H1 (cell line): ENCODE measurements around the gene MYD88. TPM values are rescaled to one million over a fixed set of nuclear protein-coding genes. Genes with fewer than 3 reads are reported as not detected.

Source experiments
- CTCF ChIA-PET: fragments of 300-600 bp; sonication (Branson Sonifier 250); formaldehyde crosslinking; loops from one replicate; lab custom pipeline; 2021; ENCODE audit not compliant: partially characterized antibody; lab: Charles Lee
- POLR2A ChIA-PET: fragments of 300-600 bp; sonication (Branson Sonifier 250); formaldehyde crosslinking; loops from one replicate; lab custom pipeline; 2021; ENCODE audit warnings: inconsistent platforms; ENCODE audit not compliant: partially characterized antibody; lab: Charles Lee
- DNase-seq, 2 experiments: peaks; one replicate each; pipeline versions ENCODE4 v3.0.0 to v3.0.0-alpha.2; 2010 to 2022; ENCODE audit warnings: low spot score in 2 of 2, low read depth in 1 of 2, mixed read lengths in 1 of 2
- FAIRE-seq: peaks from 2 replicates; lab custom pipeline; 2011; peaks lifted over from hg19 to GRCh38; lab: Jason Lieb, UNC
- H2AFZ ChIP-seq: 2 replicates; pipeline ENCODE4 v1.8.1; 2012; ENCODE audit warnings: low read length, inconsistent platforms
- H2AK5ac ChIP-seq: 2 replicates; pipeline ENCODE4 v1.6.1; 2013; ENCODE audit warnings: low read depth, low read length
- H2BK120ac ChIP-seq: replicated peaks from 2 replicates; pipeline ENCODE3; 2013; ENCODE audit warnings: low read depth, low read length, inconsistent platforms
- H2BK12ac ChIP-seq: 2 replicates; pipeline ENCODE4 v1.6.1; 2013; ENCODE audit warnings: low read depth, low read length
- H2BK15ac ChIP-seq: 2 replicates; pipeline ENCODE4 v1.6.1; 2013; ENCODE audit warnings: low read length
- H2BK20ac ChIP-seq: 2 replicates; pipeline ENCODE4 v1.6.1; 2013; ENCODE audit warnings: low read length
- H2BK5ac ChIP-seq: 2 replicates; pipeline ENCODE4 v1.6.1; 2013; ENCODE audit warnings: low read depth, low read length
- H3K14ac ChIP-seq: 2 replicates; pipeline ENCODE4 v1.6.1; 2013; ENCODE audit warnings: inconsistent platforms; ENCODE audit not compliant: insufficient read length
- H3K18ac ChIP-seq: 2 replicates; pipeline ENCODE4 v1.6.1; 2013; ENCODE audit warnings: low read length; ENCODE audit errors: extremely low read depth
- H3K23ac ChIP-seq: 2 replicates; pipeline ENCODE4 v1.6.1; 2013; ENCODE audit warnings: inconsistent platforms; ENCODE audit not compliant: insufficient read length
- H3K23me2 ChIP-seq: 2 replicates; pipeline ENCODE4 v1.6.1; 2013; ENCODE audit warnings: low read depth, low read length
- H3K27ac ChIP-seq: 2 replicates; pipeline ENCODE4 v1.6.1; 2011; ENCODE audit warnings: low read depth, low read length, inconsistent platforms
- H3K27me3 ChIP-seq, 4 experiments: replicated peaks in 1 of 4; 1 replicate in 1 of 4; 2 replicates in 3 of 4; pipeline versions ENCODE4 v1.6.1 to v1.8.1; 2011 to 2013; ENCODE audit warnings: low read length in 3 of 4, mild to moderate bottlenecking in 3 of 4, inconsistent platforms in 2 of 4, mixed read lengths in 2 of 4, moderate library complexity in 1 of 4; ENCODE audit not compliant: control insufficient read depth in 3 of 4, insufficient read depth in 3 of 4; ENCODE audit errors: extremely low read depth in 1 of 4
- H3K36me3 ChIP-seq, 4 experiments: 2 replicates each; pipeline versions ENCODE4 v1.6.1 to v1.8.1; 2011 to 2013; ENCODE audit warnings: mild to moderate bottlenecking in 4 of 4, low read length in 3 of 4, moderate library complexity in 2 of 4, control low read depth in 1 of 4, inconsistent platforms in 1 of 4; ENCODE audit not compliant: insufficient read depth in 4 of 4, control insufficient read depth in 2 of 4
- H3K4ac ChIP-seq: replicated peaks from 2 replicates; pipeline ENCODE3; 2013; ENCODE audit warnings: low read length, low read depth, mixed read lengths, inconsistent platforms; ENCODE audit not compliant: insufficient read length
- H3K4me1 ChIP-seq, 4 experiments: replicated peaks in 1 of 4; 1 replicate in 1 of 4; 2 replicates in 3 of 4; pipeline versions ENCODE4 v1.6.1 to v1.8.1; 2011 to 2013; ENCODE audit warnings: low read length in 3 of 4, inconsistent platforms in 2 of 4, mixed read lengths in 1 of 4; ENCODE audit not compliant: insufficient read depth in 4 of 4, control insufficient read depth in 3 of 4
- H3K4me2 ChIP-seq, 2 experiments: 2 replicates each; pipeline versions ENCODE4 v1.6.1 to v1.8.1; 2011 to 2013; ENCODE audit warnings: low read depth in 2 of 2, low read length in 2 of 2, control low read depth in 1 of 2, inconsistent platforms in 1 of 2, mild to moderate bottlenecking in 1 of 2; ENCODE audit not compliant: insufficient read depth in 1 of 2
- H3K4me3 ChIP-seq, 4 experiments: fragments of 200-600, 300-600 bp in 1 of 4; sonication (generic), shearing (Covaris generic), sonication (Bioruptor Twin) in 1 of 4; 2 replicates each; pipeline versions ENCODE4 v1.5.1 to v1.8.1; 2011 to 2016; ENCODE audit warnings: low read length in 4 of 4, low read depth in 3 of 4, control low read depth in 2 of 4, inconsistent platforms in 2 of 4, mild to moderate bottlenecking in 2 of 4, mixed read lengths in 1 of 4, moderate library complexity in 1 of 4; ENCODE audit not compliant: insufficient read depth in 2 of 4; ENCODE audit errors: extremely low read depth in 1 of 4
- H3K56ac ChIP-seq: replicated peaks from 2 replicates; pipeline ENCODE3; 2013; ENCODE audit warnings: low read depth, mild to moderate bottlenecking, mixed read lengths, low read length, inconsistent platforms; ENCODE audit not compliant: insufficient read length
- H3K79me1 ChIP-seq: 2 replicates; pipeline ENCODE4 v1.6.1; 2013; ENCODE audit warnings: low read depth, low read length, control low read depth
- H3K79me2 ChIP-seq, 2 experiments: 2 replicates each; pipeline versions ENCODE4 v1.6.1 to v1.8.1; 2012 to 2013; ENCODE audit warnings: low read length in 2 of 2, mild to moderate bottlenecking in 2 of 2, inconsistent platforms in 1 of 2; ENCODE audit not compliant: insufficient read depth in 2 of 2, control insufficient read depth in 1 of 2
- H3K9ac ChIP-seq, 4 experiments: replicated peaks in 1 of 4; 1 replicate in 1 of 4; 2 replicates in 3 of 4; pipeline versions ENCODE4 v1.6.1 to v1.8.1; 2011 to 2013; ENCODE audit warnings: low read depth in 3 of 4, low read length in 3 of 4, control low read depth in 2 of 4, mild to moderate bottlenecking in 2 of 4, moderate library complexity in 2 of 4, inconsistent platforms in 1 of 4; ENCODE audit errors: extremely low read depth in 1 of 4
- H3K9me3 ChIP-seq, 2 experiments: 2 replicates each; pipeline versions ENCODE4 v1.6.1 to v1.8.1; 2012 to 2013; ENCODE audit warnings: mild to moderate bottlenecking in 2 of 2, moderate library complexity in 2 of 2, control low read depth in 1 of 2, inconsistent platforms in 1 of 2, low read depth in 1 of 2, low read length in 1 of 2, mixed read lengths in 1 of 2; ENCODE audit not compliant: insufficient read depth in 2 of 2
- H4K20me1 ChIP-seq, 2 experiments: replicated peaks in 1 of 2; 2 replicates each; pipeline versions ENCODE3 to v1.8.1; 2011 to 2013; ENCODE audit warnings: inconsistent platforms in 2 of 2, low read length in 2 of 2, mild to moderate bottlenecking in 1 of 2; ENCODE audit not compliant: insufficient read depth in 2 of 2, control insufficient read depth in 1 of 2
- H4K5ac ChIP-seq: 2 replicates; pipeline ENCODE4 v1.6.1; 2013; ENCODE audit warnings: low read length, low read depth, mixed read lengths, inconsistent platforms; ENCODE audit not compliant: insufficient read length
- H4K8ac ChIP-seq: 2 replicates; pipeline ENCODE4 v1.8.0; 2013; ENCODE audit warnings: mild to moderate bottlenecking, moderate library complexity, low read length, inconsistent platforms; ENCODE audit not compliant: insufficient read depth; ENCODE audit errors: extremely low read depth
- H4K91ac ChIP-seq: replicated peaks from 2 replicates; pipeline ENCODE3; 2013; ENCODE audit warnings: low read length, mixed read lengths, inconsistent platforms; ENCODE audit not compliant: insufficient read length
- BACH1 ChIP-seq: IDR thresholded peaks from 2 replicates; pipeline ENCODE4 v1.6.1; 2012; ENCODE audit warnings: low read length, improper control_type of control experiment
- CHD1 ChIP-seq: IDR thresholded peaks from 2 replicates; pipeline ENCODE4 v1.6.1; 2012; ENCODE audit warnings: low read depth, low read length, improper control_type of control experiment
- CREB1 ChIP-seq: IDR thresholded peaks from 2 replicates; pipeline ENCODE4 v1.6.1; 2012; ENCODE audit warnings: inconsistent platforms
- MAFK ChIP-seq: IDR thresholded peaks from 2 replicates; pipeline ENCODE4 v1.6.1; 2012; ENCODE audit warnings: low read depth, mild to moderate bottlenecking, improper control_type of control experiment, low read length
- SUZ12 ChIP-seq: fragments of 200-600 bp; sonication (generic); IDR thresholded peaks from 2 replicates; pipeline ENCODE4 v1.6.1; 2012; ENCODE audit warnings: mild to moderate bottlenecking, inconsistent platforms, low read length, moderate library complexity, mixed read lengths
- ZNF274 ChIP-seq: IDR thresholded peaks from 2 replicates; pipeline ENCODE4 v1.7.0; 2012; ENCODE audit warnings: low read length, borderline replicate concordance; ENCODE audit errors: extremely low read depth
- WGBS, 2 experiments: shearing (Covaris generic) in 1 of 2; methylation state at CpG; one replicate each; pipeline versions ENCODE4 v1.1.6 to v1.1.7; 2013 to 2015; ENCODE audit warnings: low lambda C conversion rate in 2 of 2, mixed read lengths in 2 of 2, inconsistent platforms in 1 of 2, low coverage in 1 of 2, missing lambda C conversion rate in 1 of 2; ENCODE audit not compliant: insufficient replicate concordance in 2 of 2, insufficient coverage in 1 of 2, insufficient read length in 1 of 2; ENCODE audit errors: extremely low coverage in 1 of 2, missing lambda C conversion rate in 1 of 2; 5-methylcytosine and 5-hydroxymethylcytosine counted together
- polyA plus RNA-seq, 7 experiments: library from polyadenylated mRNA; depleted of rRNA in 3 of 7; stranded (reverse) in 5 of 7; unstranded in 2 of 7; fragments of >200 nt in 5 of 7; fragments of 200-250 nt in 2 of 7; gene quantifications; 1 replicate in 5 of 7; 2 replicates in 1 of 7; 4 replicates in 1 of 7; pipeline versions ENCODE4 v1.2.1 to v1.2.3, GENCODE V29; 2011 to 2013; ENCODE audit warnings: missing spikeins in 2 of 7, mixed read lengths in 2 of 7
- total RNA-seq: library from RNA; stranded (reverse); fragmentation: NEBNext Ultra II Directional; extraction: Animal tissue kit (Norgen Biotek cat#: 25700); gene quantifications from 2 replicates; pipeline ENCODE4 v1.2.1, GENCODE V29; 2021

The MYD88 gene
- total and polyA plus RNA-seq, 2 of the 8 experiments (the other 6 are each of a cell fraction or from before 2014, with no cell fraction given) = 22.1 to 22.5 TPM

DNA sequence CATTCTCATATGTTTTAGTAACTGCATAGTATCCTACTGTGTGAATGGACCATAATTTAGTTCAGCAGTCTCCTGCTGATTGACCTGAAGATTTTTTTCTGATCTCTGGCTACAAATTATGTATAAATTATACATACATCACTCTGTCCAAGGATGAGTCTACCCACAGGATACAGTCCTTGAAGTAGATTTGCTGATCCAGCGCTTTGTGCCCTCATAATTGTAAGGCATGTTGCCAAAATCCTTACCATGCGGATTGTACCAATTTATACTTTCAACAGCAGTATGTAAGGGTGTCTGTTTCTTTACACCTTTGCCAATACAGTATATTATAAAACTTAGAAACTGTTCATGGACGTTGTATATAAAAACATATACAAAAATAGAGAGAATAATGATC, 48.0 kb upstream of the MYD88 start:
- no peak overlapping the region for H2BK20ac ChIP-seq
- no peaks in the 10 kb centered on the region for H3K4me1 ChIP-seq
- FAIRE-seq = no peak
- H2BK120ac ChIP-seq = no peak overlapping the region
- H3K18ac ChIP-seq = no peak overlapping the region
- H2BK15ac ChIP-seq = no peak overlapping the region
- H3K4ac ChIP-seq = no peak overlapping the region
- no peaks in the 10 kb centered on the region for H4K20me1 ChIP-seq
- H3K23me2 ChIP-seq = no peaks in the 10 kb centered on the region
- no peak overlapping the region for H2BK12ac ChIP-seq
- no peak overlapping the region for H3K4me2 ChIP-seq
- CTCF ChIA-PET = no interaction called here
- no peaks in the 10 kb centered on the region for H3K79me2 ChIP-seq
- no peak for DNase-seq
- H3K23ac ChIP-seq = no peak overlapping the region
- 82% methylated on average over 3 of the region's 3 CpGs; no CpG with 5 or more reads in 1 of the 2 experiments for WGBS, 2 experiments
- H3K14ac ChIP-seq = no peak overlapping the region
- TF ChIP-seq ZNF274 (no peak), BACH1 (no peak), CHD1 (no peak), CREB1 (no peak), MAFK (peak; percentile 20; the same call in 1 of the 2 replicates), SUZ12 (no peak)
- H3K27me3 ChIP-seq = no peaks in the 10 kb centered on the region
- H4K8ac ChIP-seq = no peak overlapping the region
- H3K36me3 ChIP-seq = no peaks in the 10 kb centered on the region
- H3K4me3 ChIP-seq = no peak overlapping the region
- no peak overlapping the region for H2AK5ac ChIP-seq
- H2BK5ac ChIP-seq = no peak overlapping the region
- no peaks in the 10 kb centered on the region for H3K9me3 ChIP-seq
- no peak overlapping the region for H3K56ac ChIP-seq
- POLR2A ChIA-PET = no interaction called here
- H4K91ac ChIP-seq = no peak overlapping the region
- no peaks in the 10 kb centered on the region for H3K79me1 ChIP-seq
- no peak overlapping the region for H3K27ac ChIP-seq
- no peak overlapping the region for H2AFZ ChIP-seq
- no peak overlapping the region for H3K9ac ChIP-seq
- no peak overlapping the region for H4K5ac ChIP-seq
